H1 (cell line): ENCODE data around the gene NOL8. TPM values are rescaled to one million over a fixed set of nuclear protein-coding genes. Genes with fewer than 3 reads are reported as not detected.

ENCODE experiments used
- CTCF ChIA-PET: fragments of 300-600 bp; sonication (Branson Sonifier 250); formaldehyde crosslinking; loops from one replicate; lab custom pipeline; 2021; ENCODE audit not compliant: partially characterized antibody; lab: Charles Lee
- POLR2A ChIA-PET: fragments of 300-600 bp; sonication (Branson Sonifier 250); formaldehyde crosslinking; loops from one replicate; lab custom pipeline; 2021; ENCODE audit warnings: inconsistent platforms; ENCODE audit not compliant: partially characterized antibody; lab: Charles Lee
- DNase-seq, 2 experiments: peaks; one replicate each; pipeline versions ENCODE4 v3.0.0 to v3.0.0-alpha.2; 2010 to 2022; ENCODE audit warnings: low spot score in 2 of 2, low read depth in 1 of 2, mixed read lengths in 1 of 2
- FAIRE-seq: peaks from 2 replicates; lab custom pipeline; 2011; peaks lifted over from hg19 to GRCh38; lab: Jason Lieb, UNC
- H2AFZ ChIP-seq: 2 replicates; pipeline ENCODE4 v1.8.1; 2012; ENCODE audit warnings: low read length, inconsistent platforms
- H2AK5ac ChIP-seq: 2 replicates; pipeline ENCODE4 v1.6.1; 2013; ENCODE audit warnings: low read depth, low read length
- H2BK120ac ChIP-seq: replicated peaks from 2 replicates; pipeline ENCODE3; 2013; ENCODE audit warnings: low read depth, low read length, inconsistent platforms
- H2BK12ac ChIP-seq: 2 replicates; pipeline ENCODE4 v1.6.1; 2013; ENCODE audit warnings: low read depth, low read length
- H2BK15ac ChIP-seq: 2 replicates; pipeline ENCODE4 v1.6.1; 2013; ENCODE audit warnings: low read length
- H2BK20ac ChIP-seq: 2 replicates; pipeline ENCODE4 v1.6.1; 2013; ENCODE audit warnings: low read length
- H2BK5ac ChIP-seq: 2 replicates; pipeline ENCODE4 v1.6.1; 2013; ENCODE audit warnings: low read depth, low read length
- H3K14ac ChIP-seq: 2 replicates; pipeline ENCODE4 v1.6.1; 2013; ENCODE audit warnings: inconsistent platforms; ENCODE audit not compliant: insufficient read length
- H3K18ac ChIP-seq: 2 replicates; pipeline ENCODE4 v1.6.1; 2013; ENCODE audit warnings: low read length; ENCODE audit errors: extremely low read depth
- H3K23ac ChIP-seq: 2 replicates; pipeline ENCODE4 v1.6.1; 2013; ENCODE audit warnings: inconsistent platforms; ENCODE audit not compliant: insufficient read length
- H3K23me2 ChIP-seq: 2 replicates; pipeline ENCODE4 v1.6.1; 2013; ENCODE audit warnings: low read depth, low read length
- H3K27ac ChIP-seq: 2 replicates; pipeline ENCODE4 v1.6.1; 2011; ENCODE audit warnings: low read depth, low read length, inconsistent platforms
- H3K27me3 ChIP-seq, 4 experiments: replicated peaks in 1 of 4; 1 replicate in 1 of 4; 2 replicates in 3 of 4; pipeline versions ENCODE4 v1.6.1 to v1.8.1; 2011 to 2013; ENCODE audit warnings: low read length in 3 of 4, mild to moderate bottlenecking in 3 of 4, inconsistent platforms in 2 of 4, mixed read lengths in 2 of 4, moderate library complexity in 1 of 4; ENCODE audit not compliant: control insufficient read depth in 3 of 4, insufficient read depth in 3 of 4; ENCODE audit errors: extremely low read depth in 1 of 4
- H3K36me3 ChIP-seq, 4 experiments: 2 replicates each; pipeline versions ENCODE4 v1.6.1 to v1.8.1; 2011 to 2013; ENCODE audit warnings: mild to moderate bottlenecking in 4 of 4, low read length in 3 of 4, moderate library complexity in 2 of 4, control low read depth in 1 of 4, inconsistent platforms in 1 of 4; ENCODE audit not compliant: insufficient read depth in 4 of 4, control insufficient read depth in 2 of 4
- H3K4ac ChIP-seq: replicated peaks from 2 replicates; pipeline ENCODE3; 2013; ENCODE audit warnings: low read length, low read depth, mixed read lengths, inconsistent platforms; ENCODE audit not compliant: insufficient read length
- H3K4me1 ChIP-seq, 4 experiments: replicated peaks in 1 of 4; 1 replicate in 1 of 4; 2 replicates in 3 of 4; pipeline versions ENCODE4 v1.6.1 to v1.8.1; 2011 to 2013; ENCODE audit warnings: low read length in 3 of 4, inconsistent platforms in 2 of 4, mixed read lengths in 1 of 4; ENCODE audit not compliant: insufficient read depth in 4 of 4, control insufficient read depth in 3 of 4
- H3K4me2 ChIP-seq, 2 experiments: 2 replicates each; pipeline versions ENCODE4 v1.6.1 to v1.8.1; 2011 to 2013; ENCODE audit warnings: low read depth in 2 of 2, low read length in 2 of 2, control low read depth in 1 of 2, inconsistent platforms in 1 of 2, mild to moderate bottlenecking in 1 of 2; ENCODE audit not compliant: insufficient read depth in 1 of 2
- H3K4me3 ChIP-seq, 4 experiments: fragments of 200-600, 300-600 bp in 1 of 4; sonication (generic), shearing (Covaris generic), sonication (Bioruptor Twin) in 1 of 4; 2 replicates each; pipeline versions ENCODE4 v1.5.1 to v1.8.1; 2011 to 2016; ENCODE audit warnings: low read length in 4 of 4, low read depth in 3 of 4, control low read depth in 2 of 4, inconsistent platforms in 2 of 4, mild to moderate bottlenecking in 2 of 4, mixed read lengths in 1 of 4, moderate library complexity in 1 of 4; ENCODE audit not compliant: insufficient read depth in 2 of 4; ENCODE audit errors: extremely low read depth in 1 of 4
- H3K56ac ChIP-seq: replicated peaks from 2 replicates; pipeline ENCODE3; 2013; ENCODE audit warnings: low read depth, mild to moderate bottlenecking, mixed read lengths, low read length, inconsistent platforms; ENCODE audit not compliant: insufficient read length
- H3K79me1 ChIP-seq: 2 replicates; pipeline ENCODE4 v1.6.1; 2013; ENCODE audit warnings: low read depth, low read length, control low read depth
- H3K79me2 ChIP-seq, 2 experiments: 2 replicates each; pipeline versions ENCODE4 v1.6.1 to v1.8.1; 2012 to 2013; ENCODE audit warnings: low read length in 2 of 2, mild to moderate bottlenecking in 2 of 2, inconsistent platforms in 1 of 2; ENCODE audit not compliant: insufficient read depth in 2 of 2, control insufficient read depth in 1 of 2
- H3K9ac ChIP-seq, 4 experiments: replicated peaks in 1 of 4; 1 replicate in 1 of 4; 2 replicates in 3 of 4; pipeline versions ENCODE4 v1.6.1 to v1.8.1; 2011 to 2013; ENCODE audit warnings: low read depth in 3 of 4, low read length in 3 of 4, control low read depth in 2 of 4, mild to moderate bottlenecking in 2 of 4, moderate library complexity in 2 of 4, inconsistent platforms in 1 of 4; ENCODE audit errors: extremely low read depth in 1 of 4
- H3K9me3 ChIP-seq, 2 experiments: 2 replicates each; pipeline versions ENCODE4 v1.6.1 to v1.8.1; 2012 to 2013; ENCODE audit warnings: mild to moderate bottlenecking in 2 of 2, moderate library complexity in 2 of 2, control low read depth in 1 of 2, inconsistent platforms in 1 of 2, low read depth in 1 of 2, low read length in 1 of 2, mixed read lengths in 1 of 2; ENCODE audit not compliant: insufficient read depth in 2 of 2
- H4K20me1 ChIP-seq, 2 experiments: replicated peaks in 1 of 2; 2 replicates each; pipeline versions ENCODE3 to v1.8.1; 2011 to 2013; ENCODE audit warnings: inconsistent platforms in 2 of 2, low read length in 2 of 2, mild to moderate bottlenecking in 1 of 2; ENCODE audit not compliant: insufficient read depth in 2 of 2, control insufficient read depth in 1 of 2
- H4K5ac ChIP-seq: 2 replicates; pipeline ENCODE4 v1.6.1; 2013; ENCODE audit warnings: low read length, low read depth, mixed read lengths, inconsistent platforms; ENCODE audit not compliant: insufficient read length
- H4K8ac ChIP-seq: 2 replicates; pipeline ENCODE4 v1.8.0; 2013; ENCODE audit warnings: mild to moderate bottlenecking, moderate library complexity, low read length, inconsistent platforms; ENCODE audit not compliant: insufficient read depth; ENCODE audit errors: extremely low read depth
- H4K91ac ChIP-seq: replicated peaks from 2 replicates; pipeline ENCODE3; 2013; ENCODE audit warnings: low read length, mixed read lengths, inconsistent platforms; ENCODE audit not compliant: insufficient read length
- TAF7 ChIP-seq: optimal IDR thresholded peaks from 2 replicates; pipeline ENCODE3; 2011; ENCODE audit warnings: low read depth, mild to moderate bottlenecking, inconsistent platforms, low read length, moderate library complexity, borderline replicate concordance
- WGBS, 2 experiments: shearing (Covaris generic) in 1 of 2; methylation state at CpG; one replicate each; pipeline versions ENCODE4 v1.1.6 to v1.1.7; 2013 to 2015; ENCODE audit warnings: low lambda C conversion rate in 2 of 2, mixed read lengths in 2 of 2, inconsistent platforms in 1 of 2, low coverage in 1 of 2, missing lambda C conversion rate in 1 of 2; ENCODE audit not compliant: insufficient replicate concordance in 2 of 2, insufficient coverage in 1 of 2, insufficient read length in 1 of 2; ENCODE audit errors: extremely low coverage in 1 of 2, missing lambda C conversion rate in 1 of 2; 5-methylcytosine and 5-hydroxymethylcytosine counted together
- polyA plus RNA-seq, 7 experiments: library from polyadenylated mRNA; depleted of rRNA in 3 of 7; stranded (reverse) in 5 of 7; unstranded in 2 of 7; fragments of >200 nt in 5 of 7; fragments of 200-250 nt in 2 of 7; gene quantifications; 1 replicate in 5 of 7; 2 replicates in 1 of 7; 4 replicates in 1 of 7; pipeline versions ENCODE4 v1.2.1 to v1.2.3, GENCODE V29; 2011 to 2013; ENCODE audit warnings: missing spikeins in 2 of 7, mixed read lengths in 2 of 7
- total RNA-seq: library from RNA; stranded (reverse); fragmentation: NEBNext Ultra II Directional; extraction: Animal tissue kit (Norgen Biotek cat#: 25700); gene quantifications from 2 replicates; pipeline ENCODE4 v1.2.1, GENCODE V29; 2021

The NOL8 gene
- total and polyA plus RNA-seq, 2 of the 8 experiments (the other 6 are each of a cell fraction or from before 2014, with no cell fraction given), result 6.2 to 30.4 TPM

- Histone ChIP-seq H3K27ac (no peak overlapping the region), H3K79me2 (peaks cover 0 to 14% of the 10 kb centered on the region in 2 experiments; a peak in 2 of 4 replicates), H4K20me1 (peaks cover 1 to 2% of the 10 kb centered on the region in 2 experiments), H3K4me2 (peak overlapping the region; percentile 80 to 87; a peak in 1 of 4 replicates), H3K14ac (no peak overlapping the region), H3K9ac (no peak overlapping the region), H2AFZ (no peak overlapping the region), H3K4ac (no peak overlapping the region), H2AK5ac (no peak overlapping the region), H3K27me3 (no peaks in the 10 kb centered on the region), H3K4me1 (peaks cover 0 to 4% (median under 1%) of the 10 kb centered on the region in 4 experiments; a peak in 1 of 7 replicates), H3K18ac (no peak overlapping the region), H3K23ac (no peak overlapping the region), H4K8ac (no peak overlapping the region), H2BK15ac (no peak overlapping the region), H4K91ac (no peak overlapping the region), H3K9me3 (no peaks in the 10 kb centered on the region), H3K36me3 (peaks cover under 1 to 10% (median 6%) of the 10 kb centered on the region in 4 experiments; a peak in 5 of 8 replicates), H3K23me2 (peaks cover 7% of the 10 kb centered on the region), H2BK20ac (no peak overlapping the region), H4K5ac (no peak overlapping the region), H2BK12ac (no peak overlapping the region), H3K79me1 (peaks cover 2% of the 10 kb centered on the region), H2BK5ac (no peak overlapping the region), H3K4me3 (no peak overlapping the region), H3K56ac (no peak overlapping the region), H2BK120ac (no peak overlapping the region)
- POLR2A ChIA-PET, result no interaction called here
- no peak for FAIRE-seq
- DNase-seq, result no peak
- 76% methylated on average over 2 of the region's 2 CpGs; no CpG with 5 or more reads in 1 of the 2 experiments for WGBS, 2 experiments
- no peak for TF ChIP-seq TAF7
- CTCF ChIA-PET, result interaction anchor here (0.7 to 2.1 kb wide), 4 partner anchors 128 to 306 kb away, joined by 3 to 13 read pairs (median 4); no protein-coding TSS in a partner anchor
Measured at GRCh38 chr9:92327283-92327850, 2.2 kb upstream of the NOL8 start.
